Anterior cingulate cortex (tissue), 58 donors: Measurements from ENCODE around the gene SPOP.
"Not testable (repeated sequence)": the region's sequence is repeated elsewhere in the genome, so short reads cannot be mapped to it uniquely, and the experiment has no call there.

Experiments used
- DNase-seq, 58 donors: peaks; one replicate each; lab custom pipeline; 2025; lab: John Stamatoyannopoulos, UW

Gene SPOP

DNA sequence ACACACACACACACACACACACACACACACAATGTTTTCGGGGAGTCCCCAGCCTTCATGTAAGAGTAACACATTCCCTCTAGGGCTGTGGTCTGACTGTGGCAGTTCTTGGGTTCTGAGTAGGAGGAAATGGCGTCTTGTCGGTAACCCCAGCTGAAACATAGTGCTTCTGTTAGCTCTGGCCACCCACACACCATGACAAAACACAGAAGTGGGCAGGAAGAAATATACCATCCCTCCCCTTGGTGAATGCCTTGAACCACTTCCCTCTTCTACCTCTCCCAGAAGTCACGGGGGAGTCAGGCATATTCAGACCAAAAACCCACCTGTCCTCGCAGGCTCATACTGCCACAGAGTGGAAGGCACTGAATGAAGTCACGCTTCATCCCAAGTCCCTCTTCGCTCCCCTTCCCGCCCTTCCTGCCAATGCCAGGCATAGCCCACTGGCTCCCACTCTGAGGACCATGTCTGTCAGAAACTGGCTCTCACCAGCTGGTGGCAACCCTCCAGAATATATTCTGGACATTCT, 18.4 kb upstream of the SPOP start:
- peak in 3 of 58 donors; percentile 19 to 24 (median 21) for DNase-seq

- peak in 1 of 58 donors; percentile 42 for DNase-seq
Measured at GRCh38 chr17:49695698-49696232, 17.9 kb upstream of the SPOP start.

DNA sequence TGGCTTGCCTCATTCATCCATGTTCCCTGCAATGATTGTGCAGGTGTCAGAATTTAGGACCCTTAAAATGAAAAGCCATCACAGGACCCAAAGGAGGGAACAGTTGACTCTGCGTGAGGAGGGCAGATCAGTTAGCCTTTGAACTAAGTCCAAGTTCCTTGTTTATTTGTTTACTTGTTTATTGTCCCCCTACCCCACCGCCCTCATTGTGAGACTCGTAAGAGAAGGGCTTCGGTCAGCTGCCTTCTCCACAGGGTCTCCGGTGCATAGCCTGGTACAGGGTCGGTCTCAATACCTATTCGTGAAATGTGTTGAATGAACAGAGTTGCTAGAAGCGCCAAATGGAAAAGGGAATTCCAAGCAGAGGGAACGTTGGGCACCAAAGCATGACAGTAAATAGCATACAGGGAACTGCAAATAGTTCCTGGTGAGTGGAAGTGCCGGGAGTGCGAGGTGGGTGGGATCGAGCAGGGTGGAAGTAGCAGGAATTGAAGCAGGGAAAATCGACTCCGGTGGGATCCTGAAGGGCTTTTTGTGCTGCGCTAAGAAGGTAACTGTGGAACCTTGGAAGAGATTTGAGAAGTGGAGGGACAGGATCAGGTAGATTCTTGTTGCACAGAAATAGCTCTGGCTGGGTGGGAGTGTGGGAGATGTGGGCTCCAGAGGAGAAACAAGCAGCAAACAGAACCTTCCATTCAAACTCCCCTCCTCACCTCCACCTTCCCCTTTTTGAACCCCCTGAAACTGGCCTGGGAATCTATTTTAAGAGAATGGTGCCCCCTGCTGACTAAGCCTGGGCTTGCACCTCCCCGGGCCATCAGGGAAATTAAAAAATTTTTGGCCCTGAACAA, 17.2 kb upstream of the SPOP start:
- DNase-seq: peak in 29 of 58 donors; percentile 8 to 78 (median 24)

- no peak for DNase-seq
Measured at GRCh38 chr17:49692751-49693150, 14.9 kb upstream of the SPOP start.

GRCh38 chr17:49691677-49692191, 13.8 kb upstream of the SPOP start:
- DNase-seq: no peak

- no peak for DNase-seq
Measured at GRCh38 chr17:49691086-49691676, 13.3 kb upstream of the SPOP start.

GRCh38 chr17:49690256-49690655, 12.4 kb upstream of the SPOP start:
- DNase-seq: no peak

GRCh38 chr17:49688848-49689247, 11.0 kb upstream of the SPOP start:
- no peak for DNase-seq

DNA sequence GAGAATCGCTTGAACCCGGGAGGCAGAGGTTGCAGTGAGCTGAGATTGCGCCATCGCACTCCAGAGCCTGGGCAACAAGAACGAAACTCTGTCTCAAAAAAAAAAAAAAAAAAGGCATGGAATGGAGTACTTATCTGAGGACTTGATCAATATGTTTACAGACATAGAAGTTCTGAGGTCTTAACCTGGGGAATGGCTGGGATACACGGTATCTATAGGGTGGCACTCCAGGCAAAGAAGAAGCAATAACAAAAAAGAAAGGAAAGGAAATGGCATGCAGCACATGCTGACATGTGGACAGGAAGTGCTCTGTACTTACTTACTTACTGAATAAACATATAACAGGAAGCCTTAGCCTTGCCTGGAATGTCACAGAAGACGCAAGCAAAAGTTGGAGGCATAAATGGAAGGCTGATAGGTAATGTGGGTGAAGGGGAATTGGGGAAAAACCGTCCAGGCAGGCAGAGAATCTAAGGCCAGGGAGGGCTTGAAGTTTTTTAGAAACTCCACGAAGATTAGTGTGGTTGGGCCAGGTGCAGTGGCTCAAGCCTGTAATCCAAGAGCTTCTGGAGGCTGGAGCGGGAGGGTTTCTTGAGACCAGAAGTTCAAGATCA, 10.1 kb upstream of the SPOP start:
- DNase-seq: no peak

DNA sequence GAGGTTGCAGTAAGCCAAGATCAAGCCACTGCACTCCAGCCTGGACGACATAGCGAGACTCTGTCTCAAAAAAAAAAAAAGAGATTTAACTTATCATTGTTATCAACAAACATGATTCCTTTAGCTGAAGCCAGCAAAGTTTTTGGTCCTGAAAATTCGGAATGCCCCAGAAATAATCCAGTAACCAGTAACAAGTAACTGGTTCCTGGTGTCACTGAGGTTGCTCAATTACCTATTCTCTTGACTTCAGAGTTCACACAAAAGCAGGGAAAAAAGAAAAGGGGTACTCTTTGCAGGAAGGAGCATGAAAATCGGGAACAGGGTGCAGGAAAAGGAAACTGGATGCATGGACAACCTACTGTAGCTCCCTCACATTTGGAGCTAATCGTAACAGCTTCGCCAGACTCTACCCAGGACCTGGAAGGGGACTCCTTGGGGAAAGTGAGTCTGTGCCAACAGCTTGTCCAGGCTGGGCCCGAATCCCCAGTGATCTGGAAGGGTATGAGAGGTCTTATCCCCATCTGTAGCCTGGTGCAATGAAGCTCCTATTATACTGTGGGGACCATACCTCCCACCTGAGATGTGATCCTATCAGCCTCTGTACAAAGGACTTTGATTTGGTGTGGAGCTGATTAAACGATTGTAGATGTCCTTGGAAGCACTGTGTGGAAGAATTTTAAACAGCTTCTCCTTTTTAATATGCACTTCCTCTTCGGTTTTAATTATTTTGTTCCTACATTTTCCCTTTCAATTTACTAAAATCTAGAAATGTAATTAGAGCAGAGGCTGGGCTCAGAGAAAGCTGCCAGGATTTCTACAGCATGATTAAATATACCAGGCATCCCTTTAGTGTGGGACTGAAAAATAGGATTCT, 3.4 kb upstream of the SPOP start:
- no peak for DNase-seq

GRCh38 chr17:49680314-49680713, 2.4 kb upstream of the SPOP start:
- peak in 7 of 58 donors; percentile 9 to 41 (median 25) for DNase-seq

GRCh38 chr17:49677134-49677932, 564 bp downstream of the SPOP start:
- DNase-seq: peak; percentile 49 to 95 (median 88)

DNA sequence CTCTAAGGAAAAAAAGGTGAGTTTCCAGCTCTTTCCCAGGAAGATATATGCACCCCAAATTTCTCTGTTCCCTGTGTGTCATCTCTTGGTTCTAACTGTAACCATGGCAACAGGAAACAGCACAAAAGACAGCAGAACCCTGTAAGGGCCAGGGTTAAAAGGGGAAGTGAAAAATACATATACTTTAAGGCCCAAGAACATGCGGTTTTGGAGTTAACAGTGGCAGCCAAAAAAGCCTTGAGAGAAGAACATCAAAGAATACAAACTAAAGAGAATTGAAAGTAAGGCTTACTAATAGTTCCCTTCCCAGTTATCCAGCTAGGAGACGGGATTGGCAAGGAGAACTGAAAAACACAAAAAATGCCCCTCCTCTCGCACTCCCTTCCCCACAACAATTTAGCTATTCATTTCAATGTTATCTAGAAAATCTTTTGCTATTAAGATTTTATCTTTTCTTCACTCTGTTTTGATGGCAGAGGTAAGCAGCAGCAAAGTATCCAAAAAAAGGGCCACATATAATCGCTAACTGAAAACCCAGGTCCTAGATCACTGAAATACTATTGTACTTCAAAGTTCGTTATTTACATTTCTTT, 1.5 kb downstream of the SPOP start:
- DNase-seq: peak in 2 of 58 donors; percentile 24 to 45

- DNase-seq: no peak
Measured at GRCh38 chr17:49674507-49674906, 3.4 kb downstream of the SPOP start.

- not testable (repeated sequence) for DNase-seq
Measured at GRCh38 chr17:49673679-49674078, 4.2 kb downstream of the SPOP start.

DNA sequence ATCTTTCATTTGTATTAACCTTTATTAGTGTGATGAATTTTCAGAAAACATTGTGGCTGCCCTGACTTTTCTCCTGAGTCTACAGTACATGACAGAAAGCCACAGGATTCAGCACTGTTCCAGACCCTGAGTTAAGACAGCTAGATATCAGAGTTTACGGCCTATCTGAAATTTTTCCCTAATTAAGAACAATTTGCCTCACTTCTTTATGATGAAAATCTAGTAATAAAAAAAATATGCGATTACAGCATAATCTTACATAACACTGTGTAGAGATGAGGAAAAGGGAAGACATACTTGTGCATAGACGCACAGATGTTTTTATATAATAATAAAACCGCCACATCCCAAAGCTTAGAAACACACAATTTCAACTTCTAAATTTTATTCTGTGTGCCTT, 7.3 kb downstream of the SPOP start:
- DNase-seq: no peak

DNA sequence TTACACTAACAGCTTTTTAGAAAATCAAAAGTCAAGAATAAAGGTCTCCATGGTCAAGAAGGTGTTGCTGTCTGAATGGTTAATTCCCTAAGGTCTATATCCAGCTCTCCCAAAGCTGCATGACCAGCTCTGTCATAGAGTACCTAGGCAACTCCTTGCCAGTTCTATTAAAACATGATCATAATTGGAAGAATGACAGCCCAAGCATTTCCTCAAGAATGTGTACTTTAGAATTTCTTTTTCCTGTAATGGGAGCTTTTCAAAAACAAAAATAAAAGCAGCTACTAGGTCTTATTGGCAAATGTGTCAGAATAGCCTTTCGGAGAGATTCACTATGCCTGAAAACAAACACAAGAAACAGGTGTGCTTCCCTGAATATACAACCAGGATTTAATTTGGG, 7.9 kb downstream of the SPOP start:
- no peak for DNase-seq

DNA sequence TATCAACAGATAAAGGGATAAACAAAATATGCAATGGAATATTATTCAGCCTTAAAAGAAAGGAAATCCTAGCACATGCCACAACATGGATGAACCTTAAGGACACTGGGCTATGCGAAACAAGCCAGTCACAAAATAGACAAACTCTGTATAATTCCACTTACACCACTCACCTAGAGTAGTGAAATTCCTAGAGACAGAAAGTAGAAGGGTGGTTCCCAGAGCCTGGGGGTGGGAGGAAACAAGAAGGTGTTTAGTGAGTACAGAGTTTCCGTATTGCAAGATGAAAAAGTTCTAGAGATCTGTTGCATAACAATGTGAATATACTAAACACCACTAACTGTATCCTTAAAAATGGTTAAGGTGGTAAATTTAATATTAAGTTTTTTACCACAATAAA, 10.0 kb downstream of the SPOP start:
- DNase-seq: no peak
